GM12878 (cell line): ENCODE data around the gene CCDC9B. TPM values are rescaled to one million over a fixed set of nuclear protein-coding genes. Genes with fewer than 3 reads are reported as not detected.

Experiments used
- ATAC-seq: fragments of 200-7000 bp; cut with Tn5 transposase; 3 replicates; pipeline ENCODE4 v1.9.1; 2020; ENCODE audit warnings: mild to moderate bottlenecking, moderate library complexity
- BruUV-seq: library from RNA; stranded (reverse); fragments of 400-500 nt; replicated peaks from 2 replicates; lab custom pipeline; 2021; lab: Mats Ljungman, UMichigan
- CTCF ChIA-PET: fragments of 300-600 bp; sonication (Branson Sonifier 250); formaldehyde crosslinking; extraction: SDS; loops from one replicate; lab custom pipeline; 2021; ENCODE audit warnings: inconsistent platforms; lab: Yijun Ruan, JAX
- POLR2A ChIA-PET: fragments of 350-600 bp; formaldehyde crosslinking; extraction: SDS; loops from one replicate; lab custom pipeline; 2021; ENCODE audit warnings: inconsistent platforms; lab: Charles Lee
- RAD21 ChIA-PET: fragments of 300-600 bp; sonication (Branson Sonifier 250); formaldehyde crosslinking; loops from one replicate; lab custom pipeline; 2023; ENCODE audit warnings: antibody characterized with exemption; ENCODE audit not compliant: unreplicated experiment; lab: Charles Lee
- SMC1A ChIA-PET: fragments of 300-600 bp; sonication (Branson Sonifier 250); formaldehyde crosslinking; loops from one replicate; lab custom pipeline; 2023; ENCODE audit not compliant: unreplicated experiment, uncharacterized antibody; lab: Charles Lee
- DNase-seq: peaks from one replicate; pipeline ENCODE4 v3.0.0-alpha.2; 2011; ENCODE audit warnings: low read depth, low spot score
- FAIRE-seq: peaks from 3 replicates; lab custom pipeline; 2011; peaks lifted over from hg19 to GRCh38; lab: Jason Lieb, UNC
- H2AFZ ChIP-seq: 2 replicates; pipeline ENCODE4 v1.6.0; 2011; ENCODE audit warnings: low read depth, low read length, control low read depth; ENCODE audit not compliant: control insufficient read depth
- H3K27ac ChIP-seq: 2 replicates; pipeline ENCODE4 v1.5.1; 2011; ENCODE audit warnings: control low read depth; ENCODE audit not compliant: control insufficient read depth, insufficient read depth
- H3K27me3 ChIP-seq, 2 experiments: replicated peaks in 1 of 2; 2 replicates each; pipeline versions ENCODE4 v1.6.0 to v1.6.1; 2011; ENCODE audit warnings: low read length in 1 of 2; ENCODE audit not compliant: control insufficient read depth in 2 of 2, insufficient read depth in 2 of 2
- H3K36me3 ChIP-seq, 2 experiments: 2 replicates each; pipeline ENCODE4 v1.5.1; 2011; ENCODE audit warnings: low read length in 1 of 2; ENCODE audit not compliant: control insufficient read depth in 2 of 2, insufficient read depth in 2 of 2
- H3K4me1 ChIP-seq: 2 replicates; pipeline ENCODE4 v1.6.1; 2011; ENCODE audit warnings: mild to moderate bottlenecking, low read length, moderate library complexity, mixed read lengths; ENCODE audit not compliant: control insufficient read depth, insufficient read depth
- H3K4me2 ChIP-seq: 2 replicates; pipeline ENCODE4 v1.6.0; 2011; ENCODE audit warnings: control low read depth; ENCODE audit not compliant: control insufficient read depth, insufficient read depth
- H3K4me3 ChIP-seq: fragments of 200-600 bp; sonication (generic); 2 replicates; pipeline ENCODE4 v1.5.1; 2016
- H3K79me2 ChIP-seq: 2 replicates; pipeline ENCODE4 v1.6.0; 2011; ENCODE audit warnings: low read length; ENCODE audit not compliant: control insufficient read depth, insufficient read depth
- H3K9ac ChIP-seq: 2 replicates; pipeline ENCODE4 v1.8.0; 2011; ENCODE audit warnings: low read length, control low read depth, mixed read lengths; ENCODE audit not compliant: control insufficient read depth, insufficient read depth
- H3K9me3 ChIP-seq: replicated peaks from 3 replicates; pipeline ENCODE4 v1.5.1; 2011; ENCODE audit warnings: mild to moderate bottlenecking, low read length; ENCODE audit not compliant: control insufficient read depth, insufficient read depth
- H4K20me1 ChIP-seq: 2 replicates; pipeline ENCODE4 v1.6.0; 2011; ENCODE audit not compliant: control insufficient read depth, insufficient read depth
- CBX3 ChIP-seq: fragments of 200-600 bp; sonication (generic); IDR thresholded peaks from 2 replicates; pipeline ENCODE4 v1.6.1; 2016; ENCODE audit warnings: low read depth, borderline replicate concordance
- MEF2B ChIP-seq: fragments of 450-650 bp; IDR thresholded peaks from 2 replicates; pipeline ENCODE4 v1.6.1; 2018; ENCODE audit warnings: mild to moderate bottlenecking, moderate library complexity; ENCODE audit not compliant: partially characterized antibody, poor library complexity, severe bottlenecking
- POLR2AphosphoS5 ChIP-seq: IDR thresholded peaks from 2 replicates; pipeline ENCODE4 v1.6.1; 2011; ENCODE audit warnings: mild to moderate bottlenecking, low read length, inconsistent platforms
- RBBP5 ChIP-seq: fragments of 200-600 bp; sonication (generic); conservative IDR thresholded peaks from 2 replicates; pipeline ENCODE4 v1.6.1; 2016
- RELA ChIP-seq: fragments of 450-650 bp; IDR thresholded peaks from 2 replicates; pipeline ENCODE4 v1.8.0; 2014; ENCODE audit warnings: borderline replicate concordance; ENCODE audit not compliant: partially characterized antibody
- TAF1 ChIP-seq: IDR thresholded peaks from 2 replicates; pipeline ENCODE4 v1.6.1; 2011; ENCODE audit warnings: mild to moderate bottlenecking, low read depth, low read length, borderline replicate concordance
- TBL1XR1 ChIP-seq: IDR thresholded peaks from 2 replicates; pipeline ENCODE4 v1.6.1; 2012; ENCODE audit warnings: low read depth, low read length, improper control_type of control experiment
- ZBED1 ChIP-seq: IDR thresholded peaks from 2 replicates; pipeline ENCODE4 v1.6.1; 2016; ENCODE audit warnings: borderline replicate concordance
- WGBS: methylation state at CpG from one replicate; pipeline ENCODE4 v1.1.6; 2016; ENCODE audit warnings: low lambda C conversion rate; ENCODE audit not compliant: insufficient replicate concordance, insufficient coverage; ENCODE audit errors: missing lambda C conversion rate; 5-methylcytosine and 5-hydroxymethylcytosine counted together
- in situ Hi-C: fragments of 300-500 bp; cut with MboI; formaldehyde crosslinking; loops from 9 replicates; pipeline ENCODE4 v1.14.3; 2018; ENCODE audit warnings: mixed read lengths
- intact Hi-C: fragments of 100-400 bp; cut with micrococcal nuclease; formaldehyde crosslinking; loops from one replicate; pipeline ENCODE4 v1.14.2; 2022; ENCODE audit not compliant: unreplicated experiment
- polyA plus RNA-seq, 11 experiments: library from polyadenylated mRNA; depleted of rRNA in 4 of 11; unstranded in 6 of 11; stranded (reverse) in 5 of 11; fragments of >200 nt; fragmentation: Nextera tagmentation in 4 of 11; fragmentation: Illumina TruSeq in 1 of 11; extraction: Ambion mirVana in 4 of 11; extraction: Trizol in 1 of 11; gene quantifications; 1 replicate in 1 of 11; 2 replicates in 10 of 11; pipeline versions ENCODE4 v1.2.1 to v1.2.3, GENCODE V29; 2011 to 2016; ENCODE audit warnings: inconsistent platforms in 2 of 11, missing spikeins in 2 of 11, low read depth in 1 of 11
- total RNA-seq, 4 experiments: library from RNA; depleted of rRNA in 3 of 4; stranded (reverse); fragments of >200 nt in 3 of 4; fragmentation: Illumina TruSeq in 1 of 4; extraction: Trizol in 1 of 4; gene quantifications; 2 replicates each; pipeline versions ENCODE4 v1.2.1 to v1.2.3, GENCODE V29; 2013 to 2021
- TF ChIP-seq, protein P1 (sequence below): fragments of 450-650 bp; formaldehyde crosslinking; IDR thresholded peaks from 2 replicates; pipeline ENCODE4 v1.4.0; 2020; ENCODE audit warnings: mild to moderate bottlenecking, moderate library complexity
- TF ChIP-seq, protein P2 (sequence below): fragments of 450-650 bp; IDR thresholded peaks from 2 replicates; pipeline ENCODE4 v1.6.1; 2017; ENCODE audit warnings: borderline replicate concordance

CCDC9B gene
- total and polyA plus RNA-seq, 10 of the 15 experiments (the other 5 are each of a cell fraction or from before 2014, with no cell fraction given), result 0.01 to 0.08 (median 0.03) TPM; not detected in 6

DNA sequence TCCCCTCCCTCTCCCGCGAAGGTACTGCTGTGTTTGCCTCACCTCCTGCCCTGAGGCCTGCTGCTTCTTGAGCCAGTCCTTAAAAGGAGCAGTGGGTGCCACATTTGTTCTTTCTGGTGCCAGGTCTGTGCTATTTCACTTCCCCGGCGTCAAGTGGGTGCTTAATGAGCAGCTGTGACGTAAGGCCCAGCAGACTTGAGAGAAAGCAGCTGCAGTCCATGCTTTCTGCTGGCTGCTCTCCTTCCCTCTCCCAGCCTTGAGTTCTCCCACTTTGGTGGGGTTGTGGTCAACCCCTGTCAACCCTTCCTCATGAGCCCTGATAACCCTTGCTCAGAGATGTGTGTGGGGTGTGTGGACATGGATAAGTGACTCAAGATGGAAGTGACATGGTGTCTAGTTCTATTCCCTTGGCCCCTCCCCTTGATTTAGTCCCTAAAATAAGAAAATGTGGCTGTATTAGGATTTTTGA is 10.3 kb downstream of the CCDC9B start:
- H3K9ac ChIP-seq, result no peak overlapping the region
- no peak overlapping the region for H3K27ac ChIP-seq
- TF ChIP-seq RELA, result no peak
- no peak for TF ChIP-seq TBL1XR1
- no peak for TF ChIP-seq RBBP5
- no peaks in the 10 kb centered on the region for H3K36me3 ChIP-seq
- H3K27me3 ChIP-seq, result no peaks in the 10 kb centered on the region
- intact Hi-C loops, result no loop called here
- peaks cover 9% of the 10 kb centered on the region for H3K4me1 ChIP-seq
- ChIA-PET CTCF (interaction anchor here (1.0 to 6.7 kb wide), 4 partner anchors 9 to 21 kb away, joined by 3 to 103 read pairs (median 8); partner anchors contain the start of gene CCDC9B), RAD21 (no interaction called here), POLR2A (no interaction called here), SMC1A (interaction anchor here (0.7 kb wide), 1 partner anchor 55 kb away, joined by 3 read pairs; no protein-coding TSS in a partner anchor)
- no peaks in the 10 kb centered on the region for H3K9me3 ChIP-seq
- ATAC-seq (no peak), DNase-seq (no peak), FAIRE-seq (no peak)
- H3K79me2 ChIP-seq, result no peaks in the 10 kb centered on the region
- in situ Hi-C loops, result no loop called here
- no peaks in the 10 kb centered on the region for H4K20me1 ChIP-seq
- H2AFZ ChIP-seq, result no peak overlapping the region
- BruUV-seq, result no TSS peak
- WGBS, result 89% methylated on average over 5 of the region's 5 CpGs
- H3K4me2 ChIP-seq, result no peak overlapping the region
- H3K4me3 ChIP-seq, result no peak overlapping the region

DNA sequence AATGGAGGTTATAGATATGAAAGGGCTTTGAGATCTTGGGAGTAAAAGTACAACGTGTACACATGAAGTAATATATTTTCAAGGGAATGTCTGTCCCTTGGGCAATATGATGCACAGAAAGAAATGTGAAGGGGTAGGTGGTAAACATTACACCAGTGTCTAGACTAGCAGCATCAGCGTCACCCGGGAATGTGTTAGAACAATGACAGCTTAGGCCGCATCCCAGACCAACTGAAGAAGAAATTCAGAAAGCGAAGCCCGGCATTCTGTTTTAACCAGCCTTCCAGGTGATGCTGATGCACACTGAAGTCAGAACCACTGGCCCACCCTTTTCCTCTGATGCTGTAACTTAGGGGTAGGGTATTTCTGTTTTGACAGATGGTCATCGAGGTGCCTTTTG is 10.9 kb downstream of the CCDC9B start:
- CTCF ChIA-PET, result interaction anchor here (1.6 to 6.7 kb wide), 3 partner anchors 9 to 15 kb away, joined by 7 to 103 read pairs (median 8); partner anchors contain the start of gene CCDC9B
- POLR2A ChIA-PET, result no interaction called here
- H3K27ac ChIP-seq, result no peak overlapping the region
- DNase-seq (no peak), FAIRE-seq (no peak), ATAC-seq (no peak)
- no peaks in the 10 kb centered on the region for H3K9me3 ChIP-seq
- H3K36me3 ChIP-seq, result no peaks in the 10 kb centered on the region
- H3K4me2 ChIP-seq, result no peak overlapping the region
- intact Hi-C loops (no loop called here), in situ Hi-C loops (no loop called here)
- H3K4me1 ChIP-seq, result peaks cover 9% of the 10 kb centered on the region
- SMC1A ChIA-PET, result interaction anchor here (5.7 kb wide), 1 partner anchor 8 kb away, joined by 31 read pairs; no protein-coding TSS in a partner anchor
- WGBS, result 69% methylated on average over 7 of the region's 7 CpGs
- no peak overlapping the region for H2AFZ ChIP-seq
- H3K4me3 ChIP-seq, result no peak overlapping the region
- no peak overlapping the region for H3K9ac ChIP-seq
- H4K20me1 ChIP-seq, result no peaks in the 10 kb centered on the region
- no TSS peak for BruUV-seq
- RAD21 ChIA-PET, result interaction anchor here (0.5 kb wide), 1 partner anchor 475 kb away, joined by 3 read pairs; no protein-coding TSS in a partner anchor
- no peaks in the 10 kb centered on the region for H3K79me2 ChIP-seq
- no peaks in the 10 kb centered on the region for H3K27me3 ChIP-seq
- TF ChIP-seq, protein P1, sequence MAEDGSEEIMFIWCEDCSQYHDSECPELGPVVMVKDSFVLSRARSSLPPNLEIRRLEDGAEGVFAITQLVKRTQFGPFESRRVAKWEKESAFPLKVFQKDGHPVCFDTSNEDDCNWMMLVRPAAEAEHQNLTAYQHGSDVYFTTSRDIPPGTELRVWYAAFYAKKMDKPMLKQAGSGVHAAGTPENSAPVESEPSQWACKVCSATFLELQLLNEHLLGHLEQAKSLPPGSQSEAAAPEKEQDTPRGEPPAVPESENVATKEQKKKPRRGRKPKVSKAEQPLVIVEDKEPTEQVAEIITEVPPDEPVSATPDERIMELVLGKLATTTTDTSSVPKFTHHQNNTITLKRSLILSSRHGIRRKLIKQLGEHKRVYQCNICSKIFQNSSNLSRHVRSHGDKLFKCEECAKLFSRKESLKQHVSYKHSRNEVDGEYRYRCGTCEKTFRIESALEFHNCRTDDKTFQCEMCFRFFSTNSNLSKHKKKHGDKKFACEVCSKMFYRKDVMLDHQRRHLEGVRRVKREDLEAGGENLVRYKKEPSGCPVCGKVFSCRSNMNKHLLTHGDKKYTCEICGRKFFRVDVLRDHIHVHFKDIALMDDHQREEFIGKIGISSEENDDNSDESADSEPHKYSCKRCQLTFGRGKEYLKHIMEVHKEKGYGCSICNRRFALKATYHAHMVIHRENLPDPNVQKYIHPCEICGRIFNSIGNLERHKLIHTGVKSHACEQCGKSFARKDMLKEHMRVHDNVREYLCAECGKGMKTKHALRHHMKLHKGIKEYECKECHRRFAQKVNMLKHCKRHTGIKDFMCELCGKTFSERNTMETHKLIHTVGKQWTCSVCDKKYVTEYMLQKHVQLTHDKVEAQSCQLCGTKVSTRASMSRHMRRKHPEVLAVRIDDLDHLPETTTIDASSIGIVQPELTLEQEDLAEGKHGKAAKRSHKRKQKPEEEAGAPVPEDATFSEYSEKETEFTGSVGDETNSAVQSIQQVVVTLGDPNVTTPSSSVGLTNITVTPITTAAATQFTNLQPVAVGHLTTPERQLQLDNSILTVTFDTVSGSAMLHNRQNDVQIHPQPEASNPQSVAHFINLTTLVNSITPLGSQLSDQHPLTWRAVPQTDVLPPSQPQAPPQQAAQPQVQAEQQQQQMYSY (CRISPR knock-in tag), result no peak
- TF ChIP-seq POLR2AphosphoS5 (no peak), TAF1 (no peak), MEF2B (no peak), ZBED1 (no peak), CBX3 (no peak)
- TF ChIP-seq, protein P2, sequence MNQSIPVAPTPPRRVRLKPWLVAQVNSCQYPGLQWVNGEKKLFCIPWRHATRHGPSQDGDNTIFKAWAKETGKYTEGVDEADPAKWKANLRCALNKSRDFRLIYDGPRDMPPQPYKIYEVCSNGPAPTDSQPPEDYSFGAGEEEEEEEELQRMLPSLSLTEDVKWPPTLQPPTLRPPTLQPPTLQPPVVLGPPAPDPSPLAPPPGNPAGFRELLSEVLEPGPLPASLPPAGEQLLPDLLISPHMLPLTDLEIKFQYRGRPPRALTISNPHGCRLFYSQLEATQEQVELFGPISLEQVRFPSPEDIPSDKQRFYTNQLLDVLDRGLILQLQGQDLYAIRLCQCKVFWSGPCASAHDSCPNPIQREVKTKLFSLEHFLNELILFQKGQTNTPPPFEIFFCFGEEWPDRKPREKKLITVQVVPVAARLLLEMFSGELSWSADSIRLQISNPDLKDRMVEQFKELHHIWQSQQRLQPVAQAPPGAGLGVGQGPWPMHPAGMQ, result no peak
